Spleen (tissue), 11 donors: ENCODE measurements around the gene PRKCH. TPM values are rescaled to one million over a fixed set of nuclear protein-coding genes. Genes with fewer than 3 reads are reported as not detected.

ENCODE experiments used
- DNase-seq: peaks from one replicate; pipeline ENCODE4 v3.0.0-alpha.2; 2020
- H3K27ac ChIP-seq, 8 donors: fragments of 200-600 bp; sonication (generic) in 7 of 8; 1 replicate in 4 of 8; 2 replicates in 4 of 8; pipeline versions ENCODE4 v1.5.0 to v1.8.0; 2016 to 2021; ENCODE audit warnings: inconsistent platforms in 4 of 8, mild to moderate bottlenecking in 4 of 8, moderate library complexity in 1 of 8
- H3K27me3 ChIP-seq, 7 donors: fragments of 200-600 bp; sonication (generic) in 6 of 7; replicated peaks in 1 of 7; 1 replicate in 4 of 7; 2 replicates in 3 of 7; pipeline versions ENCODE4 v1.5.0 to v1.8.0; 2016 to 2021; ENCODE audit warnings: inconsistent platforms in 3 of 7, mild to moderate bottlenecking in 1 of 7
- H3K36me3 ChIP-seq, 6 donors: fragments of 200-600 bp; sonication (generic) in 5 of 6; 1 replicate in 4 of 6; 2 replicates in 2 of 6; pipeline versions ENCODE4 v1.5.0 to v1.8.0; 2016 to 2021; ENCODE audit warnings: inconsistent platforms in 2 of 6
- H3K4me1 ChIP-seq, 6 donors: fragments of 200-600 bp; sonication (generic) in 5 of 6; 1 replicate in 3 of 6; 2 replicates in 3 of 6; pipeline versions ENCODE4 v1.5.0 to v1.8.0; 2016 to 2021; ENCODE audit warnings: inconsistent platforms in 3 of 6
- H3K4me3 ChIP-seq, 8 donors: fragments of 200-600 bp; sonication (generic) in 7 of 8; 1 replicate in 4 of 8; 2 replicates in 4 of 8; pipeline versions ENCODE4 v1.5.0 to v1.8.0; 2016 to 2021; ENCODE audit warnings: inconsistent platforms in 4 of 8, mild to moderate bottlenecking in 4 of 8, moderate library complexity in 2 of 8
- H3K9me3 ChIP-seq, 8 donors: fragments of 200-600 bp; sonication (generic) in 7 of 8; 1 replicate in 4 of 8; 2 replicates in 4 of 8; pipeline versions ENCODE4 v1.5.0 to v1.8.0; 2016 to 2021; ENCODE audit warnings: inconsistent platforms in 4 of 8
- CTCF ChIP-seq, 11 experiments: fragments of 200-600 bp in 7 of 11; fragments of 450-650 bp in 4 of 11; sonication (generic) in 4 of 11; IDR thresholded peaks in 8 of 11; conservative IDR thresholded peaks in 3 of 11; 1 replicate in 7 of 11; 2 replicates in 4 of 11; pipeline versions ENCODE4 v1.4.0 to v1.8.0; 2016 to 2021; ENCODE audit warnings: antibody characterized with exemption in 11 of 11, inconsistent platforms in 4 of 11, mild to moderate bottlenecking in 1 of 11
- POLR2A ChIP-seq, 3 donors: fragments of 450-650 bp; IDR thresholded peaks; one replicate each; pipeline ENCODE4 v1.5.1; 2017; ENCODE audit warnings: antibody characterized with exemption in 3 of 3, mild to moderate bottlenecking in 1 of 3
- POLR2AphosphoS5 ChIP-seq, 3 donors: sonication (generic); formaldehyde crosslinking; IDR thresholded peaks; one replicate each; pipeline ENCODE4 v1.5.1; 2017; ENCODE audit warnings: antibody characterized with exemption in 3 of 3
- WGBS, 5 donors: extraction: QIAGEN DNeasy Blood & Tissue Kit in 3 of 5; methylation state at CpG; one replicate each; pipeline versions ENCODE4 v1.1.5 to v1.1.7; 2013 to 2018; 5-methylcytosine and 5-hydroxymethylcytosine counted together
- intact Hi-C: fragments of 100-400 bp; cut with DNase I; formaldehyde crosslinking; loops from one replicate; pipeline ENCODE4 v1.15.0; 2023; ENCODE audit warnings: low total_unique reads
- polyA plus RNA-seq, 3 donors: library from polyadenylated mRNA; stranded (reverse); fragments of 200-250 nt; gene quantifications; one replicate each; pipeline ENCODE4 v1.2.1, GENCODE V29; 2013
- total RNA-seq, 7 donors: library from RNA; depleted of rRNA in 3 of 7; stranded (reverse); fragments of >200 nt in 3 of 7; fragmentation: NEBNext Ultra II Directional in 4 of 7; extraction: Animal tissue kit (Norgen Biotek cat#: 25700) in 4 of 7; gene quantifications; one replicate each; pipeline versions ENCODE4 v1.1.0 to v1.2.1, GENCODE V29; 2016 to 2021
- donor health status: healthy with polysubstance abuse.
- donor health status: DM: no; HTN: no; CAD: no; lungs with moderate emphysema.
- donor health status: DM: no; HTN: no; CAD: no.
- donor health status: Bipolar disorder and iron deficiency.
- donor health status: healthy.
- donor health status: DM: no; HTN: no; CAD: no.
- donor health status: DM: yes; HTN: yes; CAD: no.

The PRKCH gene
- total and polyA plus RNA-seq, 10 donors: 10.0 to 184 (median 105) TPM

GRCh38 chr14:61326146-61326545 lies 4.8 kb downstream of the PRKCH start:
- DNase-seq: no peak
- no peaks in the 10 kb centered on the region for H3K36me3 ChIP-seq
- intact Hi-C loops: no loop called here
- peak overlapping the region in 3 of 8 donors; percentile 5 to 76 (median 16) for H3K4me3 ChIP-seq
- TF ChIP-seq POLR2AphosphoS5 (IDR thresholded peaks at IDR 0.05) (no peak), CTCF (IDR thresholded peaks at IDR 0.05 in 8 of 11, conservative IDR thresholded peaks at IDR 0.05 in 3 of 11) (no peak), POLR2A (IDR thresholded peaks at IDR 0.05) (no peak)
- H3K27me3 ChIP-seq: peaks cover 0 to 21% (median 0%) of the 10 kb centered on the region in 7 donors
- peaks cover 0 to 6% (median 0%) of the 10 kb centered on the region in 8 donors for H3K9me3 ChIP-seq
- peak overlapping the region; percentile 70 to 92 (median 90) for H3K27ac ChIP-seq
- H3K4me1 ChIP-seq: peaks cover 14 to 91% (median 40%) of the 10 kb centered on the region in 6 donors
- WGBS, 5 donors: 56 to 74% (median 69%) methylated on average over 1 of the region's 1 CpG

DNA sequence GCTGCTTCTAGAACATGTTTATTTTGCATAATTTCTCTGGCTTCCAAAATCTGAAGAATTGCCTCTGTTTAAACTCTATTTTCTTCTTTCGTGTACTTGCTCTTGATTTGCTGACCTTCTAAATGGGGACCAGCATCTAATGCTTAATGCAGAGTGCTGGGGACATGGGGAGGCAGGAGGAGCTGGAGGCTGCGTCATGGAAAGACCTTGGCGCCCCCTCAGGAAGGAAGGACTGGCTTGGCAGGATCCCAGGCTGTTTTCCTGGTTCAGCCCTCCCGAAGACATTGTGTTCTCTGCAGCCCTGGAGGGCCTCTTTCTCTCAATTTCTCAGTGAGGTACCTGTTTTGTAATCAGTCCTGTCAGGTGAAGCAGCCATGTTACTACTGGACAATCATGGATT lies 5.5 kb downstream of the PRKCH start:
- 6 to 18% (median 9%) methylated on average over 4 of the region's 4 CpGs for WGBS, 5 donors
- peaks cover 0 to 14% (median 0%) of the 10 kb centered on the region in 7 donors for H3K27me3 ChIP-seq
- peaks cover 0 to 6% (median 0%) of the 10 kb centered on the region in 8 donors for H3K9me3 ChIP-seq
- H3K27ac ChIP-seq: peak overlapping the region; percentile 70 to 92 (median 90)
- intact Hi-C loops: no loop called here
- peaks cover 20 to 91% (median 41%) of the 10 kb centered on the region in 6 donors for H3K4me1 ChIP-seq
- H3K36me3 ChIP-seq: no peaks in the 10 kb centered on the region
- peak overlapping the region in 3 of 8 donors; percentile 5 to 76 (median 16) for H3K4me3 ChIP-seq
- peak; percentile 82 for DNase-seq
- TF ChIP-seq CTCF (IDR thresholded peaks at IDR 0.05 in 8 of 11, conservative IDR thresholded peaks at IDR 0.05 in 3 of 11): no peak
- TF ChIP-seq POLR2AphosphoS5 (IDR thresholded peaks at IDR 0.05): peak; percentile 23 to 93 (median 91)
- peak in 1 of 3 donors; percentile 13 for TF ChIP-seq POLR2A (IDR thresholded peaks at IDR 0.05)

DNA sequence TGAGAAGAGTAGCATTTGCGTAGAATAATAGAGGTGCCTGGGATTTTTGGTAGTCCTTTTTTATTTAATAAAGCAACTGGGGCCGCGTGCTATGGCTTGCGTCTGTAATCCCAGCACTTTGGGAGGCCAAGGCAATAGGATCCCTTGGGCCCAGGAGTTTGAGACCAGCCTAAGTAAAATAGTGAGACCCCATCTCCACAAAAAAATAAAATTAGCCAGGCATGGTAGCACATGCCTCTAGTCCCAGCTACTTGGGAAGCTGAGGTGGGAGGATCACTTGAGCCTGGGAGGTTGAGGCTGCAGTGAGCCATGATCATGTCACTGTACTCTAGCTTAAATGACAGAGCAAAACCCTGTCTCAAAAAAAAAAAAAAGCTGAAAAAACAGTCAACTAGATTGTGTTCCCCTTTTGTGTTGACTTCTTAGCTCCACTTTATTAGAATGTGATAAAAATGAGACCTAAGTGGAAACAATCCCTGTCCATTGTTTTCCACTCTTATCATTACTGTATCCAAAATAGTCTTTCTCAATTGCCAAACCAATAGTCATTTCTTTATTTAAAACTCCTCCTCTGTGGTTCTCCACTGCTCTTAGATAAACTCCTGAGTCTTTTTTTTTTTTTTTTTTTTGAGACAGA lies 7.4 kb downstream of the PRKCH start:
- Histone ChIP-seq H3K4me3 (peak overlapping the region in 2 of 8 donors; percentile 5 to 76), H3K36me3 (no peaks in the 10 kb centered on the region), H3K4me1 (peaks cover 20 to 93% (median 37%) of the 10 kb centered on the region in 6 donors), H3K9me3 (peaks cover 0 to 6% (median 0%) of the 10 kb centered on the region in 8 donors), H3K27me3 (no peaks in the 10 kb centered on the region), H3K27ac (peak overlapping the region; percentile 36 to 92 (median 90))
- DNase-seq: no peak
- intact Hi-C loops: no loop called here
- TF ChIP-seq POLR2AphosphoS5 (IDR thresholded peaks at IDR 0.05) (no peak), CTCF (IDR thresholded peaks at IDR 0.05 in 8 of 11, conservative IDR thresholded peaks at IDR 0.05 in 3 of 11) (no peak), POLR2A (IDR thresholded peaks at IDR 0.05) (no peak)
- 77 to 89% (median 82%) methylated on average over 4 of the region's 4 CpGs for WGBS, 5 donors

DNA sequence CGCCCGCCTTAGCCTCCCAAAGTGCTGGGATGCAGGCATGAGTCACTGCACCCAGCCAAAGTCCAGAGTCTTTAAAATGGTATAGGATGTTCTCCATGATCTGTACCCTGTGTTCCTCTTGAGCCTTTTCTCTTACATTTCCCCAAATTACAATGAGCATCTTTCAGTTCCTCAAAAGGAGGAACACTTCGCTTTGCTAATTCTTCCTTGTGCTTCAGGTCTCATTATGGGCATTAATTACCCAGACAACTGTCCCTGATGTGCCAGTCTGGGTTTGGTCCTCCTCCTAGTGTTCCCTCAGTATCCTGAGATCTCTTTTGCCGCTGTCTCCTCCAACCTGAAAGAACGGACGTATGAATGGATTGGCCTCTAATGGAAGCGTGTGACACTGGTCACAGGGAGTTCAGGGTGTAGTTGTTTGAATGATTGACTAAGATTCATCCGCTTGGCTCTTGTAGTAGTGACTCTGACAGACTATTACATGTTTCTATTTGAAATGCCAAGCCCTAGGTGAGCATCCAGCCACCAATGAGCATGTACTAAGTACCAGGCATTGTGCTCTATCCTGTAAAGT lies 8.2 kb downstream of the PRKCH start:
- H3K4me3 ChIP-seq: peak overlapping the region in 2 of 8 donors; percentile 3 to 38
- H3K27me3 ChIP-seq: no peaks in the 10 kb centered on the region
- no peaks in the 10 kb centered on the region for H3K36me3 ChIP-seq
- peaks cover 0 to 6% (median 0%) of the 10 kb centered on the region in 8 donors for H3K9me3 ChIP-seq
- TF ChIP-seq POLR2AphosphoS5 (IDR thresholded peaks at IDR 0.05): no peak
- TF ChIP-seq CTCF (IDR thresholded peaks at IDR 0.05 in 8 of 11, conservative IDR thresholded peaks at IDR 0.05 in 3 of 11): no peak
- no peak for TF ChIP-seq POLR2A (IDR thresholded peaks at IDR 0.05)
- H3K4me1 ChIP-seq: peaks cover 22 to 93% (median 39%) of the 10 kb centered on the region in 6 donors
- intact Hi-C loops: no loop called here
- DNase-seq: no peak
- H3K27ac ChIP-seq: peak overlapping the region; percentile 39 to 92 (median 90)
- WGBS, 5 donors: 73 to 78% (median 75%) methylated on average over 8 of the region's 8 CpGs
